Measurements from ENCODE around the gene TMCO4. TPM values are rescaled to one million over a fixed set of nuclear protein-coding genes. Genes with fewer than 3 reads are reported as not detected.
"Not testable (repeated sequence)": the region's sequence is repeated elsewhere in the genome, so short reads cannot be mapped to it uniquely, and the experiment has no call there.

TMCO4 gene
- total RNA-seq, 1 experiment from 2014 or later = 19.8 TPM

DNA sequence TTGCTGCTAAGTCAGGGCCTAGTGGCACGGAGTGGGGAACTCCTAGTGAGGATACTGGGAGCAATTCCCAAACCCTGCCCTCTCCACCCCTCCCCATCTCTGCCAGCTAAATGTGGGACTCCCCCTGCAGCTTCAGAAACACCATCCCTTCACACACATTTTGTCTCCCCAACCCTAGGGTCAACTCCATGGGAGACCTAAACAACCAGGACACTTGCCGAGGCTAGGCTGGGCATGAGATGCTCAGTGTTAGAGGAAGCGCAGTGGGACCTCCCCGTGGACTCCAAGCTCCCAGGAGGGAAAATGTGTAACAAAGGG is 13.9 kb upstream of the TMCO4 start:
- no peak for DNase-seq (ENCODE audit: low read depth)

DNA sequence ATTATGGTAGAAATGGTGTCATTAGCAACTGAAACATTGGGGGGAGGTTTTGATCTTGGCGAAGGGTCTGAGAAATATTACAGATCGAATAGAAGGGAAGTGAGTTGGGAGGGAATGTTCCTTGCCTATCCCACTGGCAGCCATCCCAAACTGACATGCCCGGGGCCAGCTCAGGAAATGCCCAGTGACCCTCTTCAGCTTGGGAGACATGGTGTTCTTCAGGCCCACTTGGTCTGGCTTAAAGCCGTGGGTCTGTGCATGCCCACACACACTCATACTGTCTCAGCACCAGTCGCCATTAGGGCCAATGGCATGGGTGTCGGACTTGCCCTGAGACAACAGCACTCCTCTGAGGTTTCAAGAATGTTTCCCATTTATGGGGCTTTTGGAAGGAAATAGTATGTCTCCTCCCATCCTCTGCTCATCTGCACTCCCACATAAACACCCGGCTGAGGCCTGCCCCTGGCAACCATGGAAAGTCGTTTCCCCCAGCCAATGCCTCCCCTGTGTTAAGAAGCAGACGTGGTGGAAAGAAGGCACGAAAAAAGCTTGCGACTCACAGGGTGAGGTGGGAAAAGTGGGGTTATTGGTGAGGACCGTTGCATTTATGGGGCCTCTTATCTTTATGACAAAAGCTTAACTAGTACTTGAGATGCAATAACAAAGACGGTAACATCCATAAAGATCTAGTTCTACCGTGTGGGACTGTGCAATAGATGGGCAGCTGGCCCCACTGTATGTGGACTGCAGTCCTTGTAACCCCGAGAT is 13.3 kb upstream of the TMCO4 start:
- no peak for DNase-seq (ENCODE audit: low read depth)

DNA sequence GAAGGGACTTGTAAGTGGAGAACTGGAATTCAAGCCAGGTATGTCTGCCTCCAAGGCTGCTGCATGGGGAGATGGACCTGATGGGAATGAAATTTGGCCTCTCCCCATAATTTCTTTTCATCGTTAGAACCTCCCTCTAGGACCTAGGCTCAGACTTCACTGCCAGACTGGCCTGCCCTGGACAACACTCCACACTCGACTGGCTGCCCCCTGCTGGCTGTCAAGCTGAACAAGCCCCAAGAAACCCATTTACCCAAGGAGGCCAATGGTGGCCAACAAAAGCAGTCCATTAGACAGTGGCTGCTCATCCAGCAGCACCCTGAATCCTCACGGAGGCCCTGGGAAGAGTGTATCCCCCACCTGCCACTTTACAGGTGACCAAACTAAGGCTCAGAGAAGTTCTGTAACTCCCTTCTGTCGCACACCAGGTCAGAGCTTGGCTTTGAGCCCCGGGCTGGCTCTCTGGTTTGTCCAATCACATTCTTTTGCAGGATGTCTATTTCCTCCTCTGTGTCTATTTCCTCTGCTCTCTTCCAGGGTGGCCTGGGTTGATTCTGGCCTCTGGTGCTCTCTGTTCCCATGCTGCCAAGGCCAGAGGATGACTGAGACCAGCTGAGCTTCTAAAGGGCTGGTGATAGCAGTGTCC is 11.6 kb upstream of the TMCO4 start:
- peak; percentile 47 for DNase-seq (ENCODE audit: low read depth)

DNA sequence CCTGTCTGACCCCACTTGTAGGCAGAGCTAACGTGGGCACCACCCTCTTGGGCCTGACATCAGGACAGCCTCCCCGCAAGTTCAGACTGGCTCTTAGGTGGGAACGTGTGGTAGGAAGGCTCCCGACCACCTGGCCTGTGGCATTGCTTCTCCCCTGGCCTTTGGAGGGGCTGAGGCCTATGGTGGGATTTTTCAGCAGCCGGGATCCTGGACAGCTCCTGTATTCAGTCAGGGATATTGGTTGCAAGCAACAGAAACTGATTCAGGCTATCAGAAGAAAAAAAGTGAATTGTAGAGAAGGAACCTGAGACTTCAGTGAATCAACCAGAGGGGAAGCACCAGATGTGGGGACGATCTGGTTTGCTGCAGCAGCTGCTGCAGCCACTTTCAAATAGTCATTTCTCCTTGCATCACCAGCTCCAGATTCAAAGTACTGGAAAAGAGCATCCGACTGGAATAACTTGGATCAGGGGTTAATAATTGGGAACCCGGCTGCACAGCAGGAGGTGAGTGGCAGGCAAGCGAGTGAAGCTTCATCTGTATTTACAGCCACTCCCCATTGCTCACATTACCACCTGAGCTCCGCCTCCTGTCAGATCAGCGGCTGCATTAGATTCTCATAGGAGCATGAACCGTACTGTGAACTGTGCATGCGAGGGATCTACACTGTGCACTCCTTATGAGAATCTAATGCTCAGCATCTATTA is 9.5 kb upstream of the TMCO4 start:
- no peak for DNase-seq (ENCODE audit: low read depth)

DNA sequence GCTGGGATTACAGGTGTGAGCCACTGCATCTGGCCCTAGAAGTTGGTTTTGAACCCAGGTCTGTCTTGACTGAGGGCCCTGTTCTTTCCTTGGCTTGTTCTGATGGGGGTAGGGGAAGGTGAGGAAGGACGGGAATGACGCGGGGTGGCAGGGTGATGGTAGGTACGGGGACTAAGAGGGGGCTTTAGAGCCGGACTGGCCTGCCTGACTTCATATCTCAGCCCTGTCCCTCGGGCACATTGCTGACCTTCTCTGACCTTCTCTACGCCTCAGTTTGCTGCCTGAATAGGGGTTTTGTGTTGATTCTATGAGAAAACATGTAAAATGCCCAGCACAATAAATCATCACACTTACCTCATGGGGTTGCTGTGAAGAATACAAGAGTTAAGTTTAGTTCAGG is 8.6 kb upstream of the TMCO4 start:
- no peak for DNase-seq (ENCODE audit: low read depth)

DNA sequence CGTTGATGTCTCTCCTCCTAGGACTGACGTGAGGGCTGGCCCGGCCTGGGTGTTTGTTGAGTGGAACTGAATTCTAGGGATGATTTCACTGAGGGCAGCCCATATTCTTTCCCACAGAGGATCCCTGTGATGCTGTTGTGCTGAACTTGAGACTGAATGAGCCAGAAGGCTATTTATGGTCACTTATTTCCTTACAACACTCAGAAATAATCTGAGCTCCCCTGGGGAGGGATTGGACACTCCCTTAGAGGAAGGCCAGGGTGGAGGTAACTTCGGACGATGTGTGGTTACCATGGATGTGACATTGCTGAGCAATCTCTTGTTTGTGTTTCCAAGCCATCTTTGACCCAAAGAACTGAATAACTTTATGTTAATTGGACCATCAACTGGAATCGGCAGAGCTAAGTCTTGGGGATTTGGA is 5.1 kb upstream of the TMCO4 start:
- no peak for DNase-seq (ENCODE audit: low read depth)

DNA sequence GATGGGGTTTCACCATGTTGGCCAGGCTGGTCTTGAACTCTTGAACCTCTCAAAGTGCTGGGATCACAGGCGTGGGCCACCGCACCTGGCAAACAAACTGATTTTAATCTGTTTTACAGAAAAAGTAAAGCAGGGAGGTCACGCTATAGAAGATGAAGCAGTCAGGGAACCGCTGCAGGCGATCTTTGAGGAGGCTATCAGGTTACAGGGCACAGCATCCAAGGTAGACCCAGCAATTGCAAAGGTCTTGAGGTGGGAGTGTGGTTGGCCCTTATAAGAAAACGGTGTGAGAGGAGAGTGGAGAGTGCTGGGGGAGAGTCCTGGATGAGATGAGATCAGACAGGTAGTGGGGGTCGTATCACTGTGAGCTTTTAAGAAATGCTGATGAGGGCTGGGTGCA is 2.6 kb upstream of the TMCO4 start:
- no peak for DNase-seq (ENCODE audit: low read depth)

DNA sequence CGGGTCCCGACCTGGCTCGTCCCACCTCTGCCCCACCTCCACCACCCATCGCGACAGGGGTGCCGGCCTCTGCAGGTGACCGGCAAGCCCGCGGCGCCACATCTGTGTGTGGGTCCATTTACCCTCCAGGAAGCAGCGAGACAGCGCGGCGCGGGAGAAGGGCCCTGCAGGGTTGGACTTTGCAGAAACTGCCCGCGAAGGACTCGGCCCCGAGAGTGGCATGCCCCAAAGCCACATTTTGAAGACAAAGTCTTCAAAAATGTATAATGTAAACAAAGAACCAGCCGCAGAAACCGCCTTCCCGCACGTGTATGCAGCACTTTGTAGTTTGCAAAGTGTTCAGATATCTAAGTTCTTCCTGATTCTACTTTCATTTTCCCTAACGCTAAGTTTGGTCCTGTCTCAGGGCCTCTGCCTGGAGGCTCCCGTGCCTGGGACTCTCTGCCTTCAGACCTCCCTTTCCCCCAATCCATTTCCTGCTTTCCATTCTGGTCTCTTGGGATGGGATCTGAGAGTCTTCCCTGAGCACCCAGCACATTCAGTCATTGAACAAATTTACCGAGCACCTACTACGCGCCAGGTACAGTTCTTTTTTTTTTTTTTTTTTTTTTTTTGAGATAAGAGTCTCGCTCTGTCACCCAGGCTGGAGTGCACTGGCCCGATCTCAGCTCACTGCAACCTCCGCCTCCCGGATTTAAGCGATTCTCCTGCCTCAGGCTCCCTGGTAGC is 524 bp upstream of the TMCO4 start:
- DNase-seq (ENCODE audit: low read depth) = peak; percentile 70

DNA sequence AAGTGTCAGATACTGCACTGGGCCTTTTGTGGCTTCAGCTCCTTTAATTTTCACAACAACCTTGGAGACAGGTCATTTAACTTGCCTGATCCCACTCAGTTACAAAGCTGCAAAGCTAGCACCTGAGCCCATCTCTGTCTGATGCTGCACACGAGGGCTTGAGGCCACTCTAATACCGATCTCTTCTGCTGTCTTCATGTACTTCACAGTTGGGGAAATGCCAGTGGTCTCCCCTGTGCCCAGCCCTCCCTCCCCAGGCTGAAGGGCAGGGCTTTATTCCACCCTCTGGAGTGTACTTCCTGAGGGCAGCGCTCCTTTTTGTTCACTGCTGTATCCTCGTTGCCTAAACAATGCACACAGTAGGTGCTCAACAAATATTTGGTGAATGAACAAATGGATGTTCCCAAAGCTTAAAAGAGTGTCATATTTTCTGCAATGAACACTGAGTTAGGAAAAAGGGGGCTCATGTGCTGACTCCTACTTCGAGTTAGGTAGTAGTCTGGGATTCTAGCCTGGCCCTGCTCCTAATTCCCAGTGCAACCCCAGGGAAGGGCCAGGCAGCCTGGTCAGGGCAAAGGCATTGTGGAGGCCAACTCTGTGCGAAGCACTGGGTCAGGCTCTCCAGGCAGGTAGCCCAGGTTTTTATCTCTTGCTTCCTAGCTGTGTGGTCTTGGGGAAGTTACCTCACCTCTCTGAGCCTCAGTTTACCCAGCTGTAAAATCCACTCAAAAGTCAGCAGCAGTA is 1.1 kb downstream of the TMCO4 start:
- no peak for DNase-seq (ENCODE audit: low read depth)

DNA sequence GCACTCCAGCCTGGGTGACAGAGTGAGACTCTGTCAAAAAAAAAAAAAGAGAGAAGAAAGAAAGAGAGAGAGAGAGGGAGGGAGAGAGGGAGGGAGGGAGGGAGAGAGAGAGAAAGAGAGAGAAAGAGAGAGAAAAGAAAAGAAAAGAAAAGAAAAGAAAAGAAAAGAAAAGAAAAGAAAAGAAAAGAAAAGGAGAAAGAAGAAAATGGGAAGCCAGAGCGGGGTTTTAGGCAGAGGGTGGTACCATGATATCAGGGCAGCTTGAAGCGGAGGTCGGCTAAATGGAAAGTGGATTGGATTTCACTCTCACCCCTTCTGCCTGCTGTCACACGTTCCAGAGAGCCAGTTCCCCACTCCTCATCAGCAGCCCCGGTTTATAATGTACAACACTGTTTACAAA is 1.9 kb downstream of the TMCO4 start:
- no peak for DNase-seq (ENCODE audit: low read depth)

DNA sequence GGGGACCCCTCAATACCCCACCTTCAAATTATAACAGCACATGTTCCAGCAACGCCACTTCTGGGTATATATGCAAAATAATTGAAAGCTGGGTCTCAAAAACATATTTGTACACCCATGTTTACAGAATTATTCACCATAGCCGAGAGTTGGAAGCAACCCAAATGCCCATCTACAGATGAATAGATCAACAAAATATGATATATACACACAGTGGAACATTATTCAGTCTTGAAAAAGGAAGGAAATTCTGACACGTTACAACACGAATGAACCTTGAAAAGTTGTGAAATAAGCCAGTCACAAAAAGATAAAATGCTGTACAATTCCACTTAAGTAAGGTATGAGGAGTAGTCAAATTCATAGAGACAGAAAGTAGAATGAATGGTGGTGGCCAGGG is 5.1 kb downstream of the TMCO4 start:
- no peak for DNase-seq (ENCODE audit: low read depth)

DNA sequence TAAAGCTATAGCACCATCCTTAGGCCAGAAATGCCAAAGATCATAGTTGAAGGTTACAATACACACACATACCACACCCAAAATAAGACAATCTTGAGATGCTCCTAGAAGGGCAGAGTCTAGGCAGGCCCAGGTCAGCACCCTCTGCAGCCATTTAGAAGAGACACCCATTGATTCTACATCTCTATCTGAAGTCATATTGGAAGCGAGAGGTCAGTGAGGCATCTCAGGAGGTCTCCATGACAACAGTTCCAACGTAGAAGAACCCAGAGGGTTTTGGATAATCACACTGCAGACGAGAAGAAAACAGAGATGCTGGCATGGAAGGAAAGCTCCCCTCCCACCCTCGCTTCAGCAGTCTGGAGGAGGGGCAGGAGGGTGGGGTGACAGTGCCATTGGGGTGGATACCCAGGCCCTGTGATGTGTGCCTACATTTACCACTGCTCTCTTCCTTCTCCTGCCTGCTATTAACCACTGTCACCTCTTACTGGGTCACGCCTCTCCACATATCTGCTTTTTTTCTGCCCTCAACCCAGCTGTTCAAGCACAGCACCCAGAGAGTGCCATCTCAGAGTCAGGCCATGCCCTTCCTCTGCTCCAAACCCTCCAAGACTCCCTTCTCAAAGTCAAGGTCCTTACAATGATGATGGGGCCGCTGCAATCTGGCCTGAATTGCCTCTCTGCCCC is 6.2 kb downstream of the TMCO4 start:
- no peak for DNase-seq (ENCODE audit: low read depth)

DNA sequence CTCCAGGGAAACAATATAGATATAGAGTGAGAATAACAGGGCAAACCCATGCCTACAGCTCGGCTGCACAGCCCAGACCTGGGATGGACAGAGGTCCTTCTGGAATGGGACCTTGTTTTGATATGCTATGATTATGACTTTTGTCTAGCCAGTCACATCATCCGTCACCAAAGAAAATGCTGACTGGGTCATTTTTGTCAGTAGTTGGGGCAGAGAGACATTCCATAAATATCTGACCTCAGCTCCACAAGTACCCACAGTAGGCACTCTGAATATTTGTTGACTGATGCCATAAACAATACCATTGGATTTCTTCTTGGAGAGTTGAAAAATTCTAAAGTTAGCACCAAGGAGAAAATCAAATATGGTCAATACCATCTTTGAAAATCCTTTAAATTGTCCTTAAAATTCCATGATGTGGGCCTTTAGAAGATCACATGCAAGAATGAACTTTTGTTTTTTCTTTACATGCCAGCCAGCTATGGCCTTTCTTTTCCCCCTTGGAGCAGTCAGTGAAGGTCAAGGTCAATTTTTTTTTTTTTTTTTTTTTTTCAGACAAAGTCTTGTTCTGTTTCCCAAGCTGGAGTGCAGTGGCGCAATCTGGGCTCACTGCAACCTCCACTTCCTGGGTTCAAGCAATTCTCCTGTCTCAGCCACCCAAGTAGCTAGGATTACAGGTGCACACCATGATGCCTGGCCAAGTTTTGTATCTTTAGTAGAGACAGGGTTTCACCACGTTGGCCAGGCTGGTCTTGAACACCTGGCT is 7.3 kb downstream of the TMCO4 start:
- DNase-seq (ENCODE audit: low read depth) = no peak

DNA sequence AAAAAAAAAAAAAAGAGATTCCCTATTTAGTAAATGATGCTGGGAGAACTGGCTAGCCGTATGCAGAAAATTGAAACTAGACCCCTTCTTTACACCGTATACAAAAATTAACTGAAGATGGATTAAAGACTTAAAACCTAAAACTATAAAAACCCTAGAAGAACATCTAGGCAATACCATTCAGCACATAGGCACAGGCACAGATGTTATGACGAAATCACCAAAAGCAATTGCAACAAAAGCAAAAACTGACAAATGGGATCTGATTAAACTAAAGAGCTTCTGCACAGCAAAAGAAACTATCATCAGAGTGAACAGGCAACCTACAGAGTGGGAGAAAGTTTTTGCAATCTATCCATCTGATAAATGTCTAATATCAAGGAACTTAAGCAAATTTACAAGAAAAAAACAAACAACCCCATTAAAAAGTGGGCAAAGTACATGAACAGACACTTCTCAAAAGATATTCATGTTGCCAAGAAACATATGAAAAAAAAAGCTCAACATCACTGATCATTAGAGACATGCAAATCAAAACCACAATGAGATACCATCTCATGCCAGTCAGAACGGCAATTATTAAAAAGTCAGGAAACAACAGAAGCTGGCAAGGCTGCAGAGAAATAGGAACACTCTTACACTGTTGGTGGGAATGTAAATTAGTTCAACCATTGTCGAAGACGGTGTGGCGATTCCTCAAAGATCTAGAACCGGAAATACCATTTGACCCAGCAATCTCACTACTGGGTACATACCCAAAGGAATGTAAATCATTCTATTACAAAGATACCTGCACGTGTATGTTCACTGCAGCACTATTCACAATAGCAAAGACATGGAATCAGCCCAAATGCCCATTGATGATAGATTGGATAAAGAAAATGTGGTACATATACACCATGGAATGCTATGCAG is 9.4 kb downstream of the TMCO4 start:
- not testable (repeated sequence) for DNase-seq (ENCODE audit: low read depth)

DNA sequence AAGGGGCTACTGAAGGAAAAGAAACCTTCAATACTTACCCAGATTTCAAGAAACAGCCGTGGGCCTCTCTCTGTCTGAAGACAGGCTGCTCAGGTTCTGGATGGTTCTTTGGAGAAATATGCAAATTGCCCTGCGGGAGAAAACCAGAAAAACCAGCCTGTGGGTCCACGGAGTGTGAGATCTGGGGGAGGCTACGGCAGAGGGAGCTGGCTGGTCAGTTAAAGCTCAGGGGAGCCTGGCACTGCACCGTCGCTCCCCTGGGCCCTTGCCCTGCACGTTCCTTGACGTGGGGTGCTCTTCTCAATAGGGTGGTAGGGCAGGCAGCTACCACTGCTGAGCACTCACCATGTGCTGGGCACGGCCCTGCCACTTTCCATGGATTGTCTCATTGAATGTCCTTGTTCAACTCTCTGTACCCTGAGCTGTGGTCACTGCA is 12.7 kb downstream of the TMCO4 start:
- DNase-seq (ENCODE audit: low read depth) = no peak

DNA sequence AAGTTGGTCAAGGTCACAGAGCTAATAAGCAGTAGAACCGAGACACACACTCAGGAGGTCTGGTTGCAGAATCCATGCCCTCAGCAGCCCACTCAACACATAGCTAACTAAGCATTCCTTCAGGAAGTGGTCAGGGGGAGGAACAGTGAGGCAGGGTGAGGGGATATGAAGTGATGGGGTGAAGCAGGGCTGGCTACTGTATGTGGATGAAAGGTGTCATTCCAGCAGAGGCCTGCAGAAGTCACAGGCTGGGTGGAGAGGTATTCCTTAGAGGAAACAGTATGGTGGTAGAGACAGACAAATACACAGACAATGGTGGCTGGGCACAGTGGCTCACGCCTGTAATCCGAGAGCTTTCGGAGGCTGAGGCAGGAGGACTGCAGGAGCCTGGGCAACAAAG is 14.1 kb downstream of the TMCO4 start:
- no peak for DNase-seq (ENCODE audit: low read depth)

DNA sequence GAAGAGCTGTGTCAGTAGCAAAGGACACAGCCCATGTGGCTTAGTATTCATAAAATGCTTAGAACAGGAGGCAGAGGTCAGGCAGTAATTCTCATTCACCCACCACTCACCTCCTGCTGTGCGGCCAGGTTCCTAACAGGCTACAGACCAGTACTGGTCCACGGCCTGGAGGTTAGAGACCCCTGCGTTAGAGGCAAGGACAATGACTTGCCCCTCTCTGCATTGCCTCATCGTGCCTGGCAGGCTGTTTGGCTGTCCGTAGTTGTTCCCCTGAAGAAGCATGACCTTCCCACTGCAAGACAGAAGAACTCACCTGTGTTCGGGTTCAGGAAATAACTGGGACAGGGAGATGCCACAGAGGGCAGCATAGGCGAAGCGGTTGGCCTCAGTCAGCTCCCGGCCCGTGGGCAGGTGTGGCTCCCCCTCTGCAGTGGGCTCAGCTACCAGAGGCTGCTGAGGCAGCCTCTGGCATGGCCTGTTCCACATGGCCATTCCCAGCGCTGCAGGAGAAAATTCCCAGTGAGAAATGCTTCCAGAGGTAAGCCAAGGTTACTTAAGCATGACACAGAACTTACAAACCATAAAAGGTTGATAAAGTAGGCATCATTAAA is 19.3 kb downstream of the TMCO4 start:
- DNase-seq (ENCODE audit: low read depth) = no peak

DNA sequence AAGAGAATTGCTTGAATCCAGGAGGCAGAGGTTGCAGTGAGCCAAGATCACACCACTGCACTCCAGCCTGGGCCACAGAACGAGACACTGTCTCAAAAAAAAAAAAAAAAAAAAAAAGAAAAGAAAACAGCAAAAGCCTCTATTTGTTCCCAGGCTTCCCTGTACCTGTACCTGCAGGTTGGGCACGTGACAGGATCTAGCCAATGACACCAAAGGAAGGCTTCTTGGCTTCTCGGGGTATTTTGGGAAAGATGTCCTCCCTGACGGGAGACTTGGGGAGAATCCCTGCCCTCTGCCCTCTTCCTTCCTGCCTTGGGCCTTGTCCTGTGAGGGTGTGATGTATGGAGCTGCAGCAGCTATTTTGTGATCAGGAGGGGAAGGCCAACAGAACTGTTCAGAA is 22.8 kb downstream of the TMCO4 start:
- no peak for DNase-seq (ENCODE audit: low read depth)

DNA sequence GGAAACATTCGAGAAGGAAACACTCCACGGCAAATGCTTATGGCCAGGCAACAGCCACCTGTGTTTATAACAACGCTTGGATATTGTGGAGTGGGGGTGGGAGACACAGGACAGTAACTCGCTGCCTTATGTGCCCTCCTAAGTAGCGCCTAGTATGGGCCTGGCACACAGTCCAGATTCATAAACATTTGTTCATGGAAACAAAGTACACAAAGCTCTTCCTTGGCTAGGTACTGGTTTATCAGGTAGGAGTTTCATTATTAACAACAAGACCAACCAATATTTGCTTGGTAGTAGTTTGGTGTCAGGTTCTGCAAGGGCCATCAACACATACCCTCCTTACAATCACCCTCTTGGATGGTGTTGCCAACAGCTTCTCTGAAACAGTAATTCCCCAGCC is 23.4 kb downstream of the TMCO4 start:
- no peak for DNase-seq (ENCODE audit: low read depth)

Measured in LHCN-M2 (cell line).